ENCODE measurements around the gene ORC3.
"Not testable (repeated sequence)": the region's sequence is repeated elsewhere in the genome, so short reads cannot be mapped to it uniquely, and the experiment has no call there.

ORC3 gene

DNA sequence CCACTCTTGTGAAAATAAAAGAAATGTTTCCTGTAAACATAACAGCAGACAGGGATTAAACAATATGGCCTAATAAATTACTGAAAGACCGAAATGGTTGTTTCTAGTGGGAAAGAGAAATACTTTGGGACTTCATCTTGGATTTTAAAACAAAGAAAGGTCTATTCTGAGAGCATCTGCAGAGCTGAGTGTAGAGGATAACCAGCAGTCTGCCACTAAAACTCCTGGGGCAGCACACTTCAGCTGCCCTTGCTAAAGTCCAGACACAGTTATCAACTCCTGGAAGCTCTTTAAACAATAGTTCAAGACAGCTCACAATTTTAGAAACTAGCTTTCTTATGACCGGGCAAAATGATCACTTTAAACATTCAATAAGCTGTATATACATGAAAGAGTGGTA, 73.5 kb downstream of the ORC3 start:
- DNase-seq, result no peak

DNA sequence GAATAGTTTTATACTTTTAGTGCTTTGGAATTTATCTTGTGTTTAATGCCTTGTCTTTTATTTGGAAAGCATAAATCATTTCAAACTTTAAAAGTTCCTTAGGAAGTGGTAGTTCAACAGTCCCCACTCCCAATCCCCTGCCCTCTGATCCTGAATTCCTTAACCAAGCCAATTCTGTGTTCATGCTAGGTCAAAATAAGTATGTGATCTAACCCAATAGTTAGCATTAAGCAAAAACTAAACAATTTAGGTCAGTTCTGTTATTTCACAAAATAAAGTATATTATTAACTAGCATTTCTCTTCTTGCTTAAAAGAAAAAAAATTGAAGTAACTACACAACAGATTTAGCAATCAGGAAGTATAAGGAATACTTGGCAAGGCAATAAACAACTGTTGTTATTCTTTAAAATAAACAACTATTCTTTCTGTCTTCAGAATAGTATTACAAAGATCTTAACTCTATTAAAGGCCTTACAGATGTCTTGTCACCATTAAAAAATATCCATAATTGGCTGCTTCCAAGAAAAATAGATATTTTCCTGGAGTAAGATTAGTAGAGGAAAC, 75.1 kb downstream of the ORC3 start:
- DNase-seq, result no peak

DNA sequence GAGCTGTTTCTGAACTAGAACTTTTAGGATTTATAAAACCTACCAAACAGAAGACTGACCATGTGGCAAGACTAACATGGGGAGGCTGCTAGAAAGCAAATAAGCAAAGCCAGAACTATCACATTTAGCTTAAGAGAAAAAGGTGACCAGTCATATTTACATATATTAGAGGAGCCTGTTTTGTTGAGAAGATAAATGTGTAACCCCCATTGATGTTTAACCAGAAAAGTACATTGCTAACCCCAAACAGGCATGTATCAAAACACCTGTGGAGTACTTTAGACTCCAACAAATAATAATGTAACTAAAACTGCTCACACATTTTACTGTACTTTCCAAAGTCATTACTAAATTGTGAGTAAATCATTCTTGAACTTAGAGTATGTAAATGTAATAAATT, 77.1 kb downstream of the ORC3 start:
- no peak for DNase-seq

DNA sequence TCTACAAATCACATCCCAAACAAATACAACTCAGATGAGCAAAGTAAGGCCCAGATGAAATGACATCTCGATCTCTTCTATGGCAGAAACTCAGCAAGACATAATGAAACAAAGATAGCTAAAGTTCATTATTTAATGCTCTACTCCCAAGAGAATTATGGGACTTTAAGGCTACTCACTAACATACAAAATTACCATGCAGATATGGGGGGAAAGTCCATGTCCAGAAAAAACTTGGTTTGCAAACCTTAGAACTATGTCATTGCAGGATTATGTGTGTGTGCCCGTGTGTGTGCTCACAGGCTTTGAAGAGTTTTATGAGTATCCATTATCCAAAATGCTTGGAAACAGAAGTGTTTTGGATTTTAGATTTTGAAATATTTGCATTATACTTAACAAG, 78.1 kb downstream of the ORC3 start:
- no peak for DNase-seq

DNA sequence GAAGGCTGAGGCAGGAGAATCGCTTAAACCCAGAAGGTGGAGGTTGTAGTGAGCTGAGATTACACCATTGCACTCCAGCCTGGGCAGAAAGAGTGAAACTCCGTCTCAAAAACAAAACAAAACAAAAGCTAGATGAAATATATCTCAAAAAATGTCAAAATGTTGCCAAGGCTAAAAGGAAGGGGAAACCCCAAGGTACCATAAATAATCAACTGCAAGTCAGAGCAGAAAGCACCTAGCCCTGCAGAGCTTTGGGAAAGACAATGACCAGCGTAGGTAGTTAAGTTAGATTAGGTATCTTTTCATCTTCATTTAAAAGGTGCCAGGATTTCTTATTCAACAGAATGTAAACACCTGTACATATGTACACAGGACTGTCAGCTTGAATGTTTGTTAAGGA, 79.1 kb downstream of the ORC3 start:
- no peak for DNase-seq

DNA sequence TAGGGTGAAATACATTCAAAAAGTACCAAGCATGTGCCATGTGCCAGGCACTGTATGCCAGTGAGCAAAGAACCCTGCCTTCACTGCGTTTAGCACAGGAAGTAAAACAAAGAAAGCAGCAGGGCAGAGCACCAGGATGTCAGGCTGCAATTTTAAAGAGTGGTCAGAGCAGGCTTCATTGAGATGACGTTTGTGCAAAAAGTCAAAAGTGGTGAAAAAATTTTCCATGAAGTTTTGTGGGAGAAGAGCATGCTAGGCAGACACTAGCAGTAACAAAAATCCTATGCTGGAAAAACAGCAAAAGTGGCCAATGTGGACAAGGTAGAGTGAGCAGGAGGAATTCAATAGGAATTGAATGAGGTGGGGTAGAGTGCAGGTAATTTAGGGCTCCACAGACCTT, 80.8 kb downstream of the ORC3 start:
- DNase-seq, result no peak

DNA sequence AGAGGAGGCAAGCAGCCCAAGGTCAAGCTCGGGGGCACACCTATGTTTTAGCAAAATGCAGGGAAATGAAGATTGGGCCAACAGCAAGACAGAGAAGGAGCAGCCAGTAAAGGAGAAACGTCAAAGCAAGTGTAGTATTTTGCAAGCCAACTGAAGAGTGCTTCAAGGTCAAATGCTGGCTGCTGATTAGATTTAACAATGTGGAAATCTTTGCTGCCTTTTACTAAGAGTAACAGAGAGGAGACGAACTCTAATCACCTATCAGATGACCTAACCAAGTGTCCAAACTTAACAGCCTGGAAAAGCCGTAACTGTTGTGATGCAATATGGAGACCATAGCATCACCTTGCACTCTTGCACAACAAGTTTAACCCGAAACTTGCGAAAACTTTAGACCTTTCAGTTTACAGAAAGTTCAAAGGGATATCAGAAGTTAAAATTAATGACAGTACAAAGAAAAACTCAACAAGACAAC, 81.7 kb downstream of the ORC3 start:
- no peak for DNase-seq

DNA sequence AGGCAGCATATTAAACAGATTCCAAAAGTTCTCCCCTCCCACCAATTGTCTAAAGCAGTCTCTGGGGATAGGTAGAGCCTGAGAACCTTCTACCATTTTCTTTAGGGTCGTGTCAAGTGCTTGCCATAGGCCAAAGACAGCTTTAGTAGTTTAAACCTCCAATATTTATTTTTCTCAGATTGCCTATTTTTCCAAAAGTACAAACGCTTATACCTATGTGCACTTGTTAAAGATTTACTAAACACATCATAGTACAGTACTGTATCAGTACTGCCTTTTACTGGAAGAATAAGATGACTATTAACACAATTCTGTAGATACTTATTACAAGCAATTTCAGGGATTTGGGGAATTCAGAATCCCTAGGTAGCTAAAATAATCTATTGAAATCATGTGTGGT, 82.7 kb downstream of the ORC3 start:
- no peak for DNase-seq

DNA sequence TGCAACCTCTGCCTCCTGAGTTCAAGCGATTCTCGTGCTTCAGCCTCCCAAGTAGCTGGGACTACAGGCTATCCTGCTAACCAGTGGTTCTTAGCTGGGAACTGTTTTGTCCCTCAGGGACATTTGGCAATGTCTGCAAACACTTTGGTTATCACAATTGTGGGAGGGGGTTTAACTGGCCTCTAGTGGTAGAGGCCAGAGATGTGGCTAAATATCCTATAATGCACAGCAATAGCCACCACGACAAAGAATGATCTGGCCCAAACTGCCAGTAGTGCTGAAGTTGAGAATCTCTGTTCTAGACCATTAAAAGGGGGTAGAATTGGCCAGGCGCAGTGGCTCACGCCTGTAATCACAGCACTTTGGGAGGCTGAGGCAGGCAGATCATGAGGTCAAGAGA, 83.3 kb downstream of the ORC3 start:
- no peak for DNase-seq

DNA sequence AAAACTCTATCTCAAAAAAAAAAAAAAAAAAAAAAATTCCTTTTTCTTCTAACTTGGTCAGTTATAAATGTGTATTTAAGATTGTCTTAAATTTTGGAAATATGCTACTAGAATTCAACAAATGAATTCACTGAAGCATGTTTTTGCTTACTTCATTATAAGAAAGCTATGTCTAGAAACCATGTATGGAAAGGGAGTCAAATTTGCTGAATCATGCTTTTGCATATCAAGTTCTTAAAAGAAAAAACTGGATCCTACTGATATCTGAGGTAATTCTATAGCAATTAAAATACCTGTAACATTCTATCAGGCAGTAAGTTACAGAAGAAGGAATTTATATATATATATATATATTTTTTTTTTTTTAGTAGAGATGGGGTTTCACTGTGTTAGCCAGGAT, 84.4 kb downstream of the ORC3 start:
- no peak for DNase-seq

DNA sequence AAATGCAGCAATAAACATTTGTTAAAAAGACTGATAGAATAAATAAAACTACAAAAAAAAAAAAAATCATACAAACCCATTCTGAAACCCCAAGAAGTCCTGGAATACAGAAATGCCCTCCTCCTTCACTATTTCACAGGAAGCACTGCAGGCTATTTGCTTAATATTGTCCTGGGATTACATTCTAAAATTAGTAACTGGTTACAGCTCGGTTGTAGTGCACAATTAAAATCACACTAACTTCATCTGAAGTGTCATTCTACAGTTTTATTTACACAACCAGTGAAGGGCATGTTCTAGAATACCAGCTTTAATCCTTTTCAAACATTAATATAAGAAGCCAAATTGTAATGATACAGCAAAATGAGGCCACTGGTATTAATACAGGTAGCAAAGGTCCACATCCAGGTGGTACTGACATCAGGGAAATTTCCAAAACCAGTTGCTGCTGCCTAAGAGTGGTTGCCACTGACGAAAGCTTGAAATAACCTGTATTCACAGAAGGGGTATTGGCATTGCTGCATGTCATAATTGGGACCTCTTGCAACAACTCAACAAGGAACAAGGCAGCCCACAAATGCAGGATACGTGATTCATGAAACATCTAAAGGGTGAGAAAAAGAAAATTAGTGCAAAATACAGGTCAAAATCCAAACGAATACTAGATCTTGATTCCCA, 85.2 kb downstream of the ORC3 start:
- DNase-seq, result no peak

DNA sequence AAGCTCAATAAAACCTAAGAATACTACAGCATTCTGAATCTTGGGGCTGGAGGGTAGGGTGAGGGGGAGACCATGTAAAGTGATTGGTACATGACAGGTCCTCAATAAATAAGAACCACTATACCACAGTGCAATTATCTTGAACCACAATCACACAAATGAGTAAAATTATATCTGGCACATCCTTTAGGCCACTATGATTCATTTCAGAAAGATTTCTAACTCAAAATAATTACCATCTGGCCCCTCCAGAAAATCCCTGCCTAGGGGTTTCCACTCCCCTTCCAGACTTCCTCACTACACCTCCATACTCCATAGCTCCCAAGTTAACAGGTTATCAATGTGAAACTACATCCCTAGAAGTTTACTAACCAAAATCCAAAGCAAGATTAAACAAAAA, 92.4 kb downstream of the ORC3 start:
- no peak for DNase-seq

DNA sequence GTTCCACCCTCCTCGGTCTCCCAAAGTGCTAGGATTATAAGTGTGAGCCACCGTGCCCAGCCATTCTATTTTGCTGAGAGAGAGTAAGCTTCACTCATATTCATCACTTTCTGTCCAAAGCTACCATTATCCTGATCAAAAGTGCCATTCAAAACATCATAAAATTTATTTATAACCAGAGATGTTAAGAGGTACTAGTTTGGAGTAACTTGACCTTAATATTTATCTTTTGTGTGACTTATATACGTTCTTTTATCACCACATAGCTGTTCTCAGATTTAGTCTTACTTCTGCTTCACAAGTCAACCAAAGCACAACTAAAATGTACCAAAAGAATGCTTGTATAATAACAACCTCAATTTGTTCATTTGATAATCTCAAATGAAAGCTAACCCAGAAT, 94.0 kb downstream of the ORC3 start:
- DNase-seq, result no peak

DNA sequence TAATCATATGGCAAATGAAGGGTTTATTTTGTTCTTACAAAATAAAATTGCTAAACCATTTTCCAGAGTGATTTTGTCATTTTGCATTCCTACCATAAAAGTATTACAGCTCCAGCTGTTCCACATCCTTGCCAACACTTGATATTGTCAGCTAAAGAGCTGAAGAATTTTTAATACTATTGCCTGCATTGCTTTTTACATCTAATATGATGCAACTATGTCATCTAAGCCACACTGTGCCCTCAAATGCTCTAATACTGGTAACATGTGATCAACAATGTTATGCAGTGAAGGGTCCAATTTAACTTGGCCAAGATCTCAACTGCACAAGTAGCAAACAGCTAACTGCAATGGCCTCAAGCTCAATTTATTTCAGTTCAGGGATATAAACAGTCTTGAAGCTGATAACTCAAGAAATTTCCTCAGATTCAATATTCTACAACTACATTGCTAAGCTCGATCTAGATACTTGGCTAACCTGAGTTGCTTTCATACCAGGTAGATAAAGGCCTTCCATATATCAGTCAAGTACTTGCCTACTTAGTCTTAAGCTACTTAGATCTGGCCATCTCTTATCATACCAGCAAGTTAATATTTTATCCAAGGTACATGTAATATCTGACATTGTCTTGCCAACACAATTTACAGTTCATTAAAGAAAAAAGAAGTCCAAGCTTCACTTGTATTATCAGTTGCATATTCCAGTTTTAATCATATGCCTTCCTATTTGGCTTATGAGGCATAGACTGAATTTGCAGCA, 95.1 kb downstream of the ORC3 start:
- no peak for DNase-seq

DNA sequence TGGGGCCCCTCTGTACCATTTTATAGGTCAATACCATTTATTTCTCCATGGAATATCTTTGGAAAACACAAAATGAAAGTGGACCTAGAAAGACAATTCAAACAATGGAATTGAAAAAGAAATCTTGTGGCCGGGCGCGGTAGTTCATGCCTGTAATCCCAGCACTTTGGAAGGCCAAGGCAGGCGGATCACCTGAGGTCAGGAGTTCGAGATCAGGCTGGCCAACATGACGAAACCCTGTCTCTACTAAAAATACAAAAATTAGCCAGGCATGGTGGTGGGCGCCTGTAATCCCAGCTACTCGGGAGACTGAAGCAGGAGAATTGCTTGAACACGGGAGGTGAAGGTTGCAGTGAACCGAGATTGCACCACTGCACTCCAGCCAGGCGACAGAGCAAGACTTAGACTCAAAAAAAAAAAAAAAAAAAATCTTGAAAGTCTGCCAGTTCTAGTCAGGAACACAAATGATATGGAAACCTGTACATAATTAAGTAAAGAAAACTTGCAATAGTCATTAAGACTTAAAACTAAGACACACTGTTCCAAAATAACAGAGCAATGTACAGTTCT, 96.8 kb downstream of the ORC3 start:
- not testable (repeated sequence) for DNase-seq

DNA sequence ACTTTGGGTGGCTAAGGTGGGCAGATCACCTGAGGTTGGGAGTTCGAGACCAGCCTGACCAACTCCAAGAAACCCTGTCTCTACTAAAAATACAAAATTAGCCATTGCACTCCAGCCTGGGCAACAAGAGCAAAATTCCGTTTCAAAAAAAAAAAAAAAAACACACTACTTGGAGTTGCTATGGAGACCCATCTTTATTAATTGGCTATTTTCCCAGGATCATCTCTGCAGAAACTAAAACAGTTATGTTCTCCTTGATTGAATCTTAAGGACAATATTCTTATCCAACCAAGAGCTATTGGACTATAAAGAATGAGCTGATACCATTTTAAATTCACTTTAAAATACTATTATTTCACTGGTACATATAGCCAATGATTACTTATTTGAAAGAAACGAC, 97.4 kb downstream of the ORC3 start:
- DNase-seq, result no peak

DNA sequence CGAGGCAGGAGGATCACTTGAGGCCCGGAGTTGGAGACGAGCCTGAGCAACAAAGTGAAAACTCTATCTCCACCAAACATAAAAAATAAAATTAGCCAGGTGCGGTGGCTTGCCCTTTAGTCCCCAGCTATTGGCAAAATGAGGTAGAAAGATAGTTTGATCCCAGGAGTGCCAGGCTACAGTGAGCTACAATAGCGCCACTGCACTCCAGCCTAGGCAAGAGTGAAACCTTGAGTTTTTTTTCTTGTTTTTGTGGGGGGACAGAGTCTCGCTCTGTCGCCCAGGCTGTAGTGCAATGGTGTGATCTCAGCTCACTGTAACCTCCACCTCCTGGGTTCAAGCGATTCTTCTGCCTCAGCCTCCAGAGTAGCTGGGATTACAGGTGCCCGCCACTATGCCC, 98.0 kb downstream of the ORC3 start:
- not testable (repeated sequence) for DNase-seq

DNA sequence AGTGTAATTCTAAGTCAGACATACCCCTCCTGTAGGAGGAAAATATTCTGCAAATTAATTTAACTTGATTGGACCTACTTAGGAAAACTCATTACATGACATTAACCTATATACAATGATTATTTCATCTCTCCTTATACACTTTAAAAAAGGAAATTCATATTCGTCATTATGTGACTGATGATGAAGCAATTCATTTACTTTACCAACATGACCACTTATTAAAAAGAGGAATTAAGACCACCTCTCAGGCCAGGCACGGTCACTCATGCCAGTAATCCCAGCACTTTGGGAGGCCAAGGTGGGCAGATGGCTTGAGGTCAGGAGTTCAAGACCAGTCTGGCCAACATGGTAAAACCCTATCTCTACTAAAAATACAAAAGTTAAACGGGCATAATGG, 100.5 kb downstream of the ORC3 start:
- no peak for DNase-seq

DNA sequence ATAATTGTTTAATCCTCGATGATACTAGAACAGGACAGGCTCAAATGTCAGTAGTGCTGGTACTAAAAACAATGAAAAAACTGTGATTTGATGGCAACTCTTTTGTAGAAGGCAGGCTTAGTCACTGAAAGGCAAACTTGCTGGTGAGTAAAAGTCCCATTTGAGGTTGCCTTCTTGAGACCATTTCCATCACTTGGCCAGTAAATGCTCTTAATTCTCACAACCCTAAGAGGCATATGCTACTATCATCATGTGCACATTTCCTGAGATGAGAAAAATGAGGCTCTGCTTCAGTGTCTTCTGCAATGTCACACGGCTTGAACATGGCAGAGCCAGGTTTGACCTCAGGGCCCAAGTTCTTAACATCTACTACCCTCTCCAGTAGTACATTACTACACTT, 102.2 kb downstream of the ORC3 start:
- DNase-seq, result no peak

DNA sequence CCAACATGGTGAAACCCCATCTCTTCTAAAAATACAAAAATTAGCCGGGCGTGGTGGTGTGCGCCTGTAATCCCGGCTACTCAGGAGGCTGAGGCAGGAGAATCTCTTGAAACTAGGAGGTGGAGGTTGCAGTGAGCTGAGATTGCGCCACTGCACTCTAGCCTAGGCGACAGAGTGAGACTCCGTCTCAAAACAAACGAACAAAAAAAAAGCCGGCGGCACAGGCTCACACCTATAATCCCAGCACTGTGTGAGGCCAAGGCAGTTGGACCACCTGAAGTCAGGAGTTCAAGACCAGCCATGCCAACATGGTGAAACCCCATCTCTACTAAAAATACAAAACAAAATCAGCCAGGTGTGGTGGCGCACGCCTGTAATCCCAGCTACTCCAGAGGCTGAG, 106.9 kb downstream of the ORC3 start:
- DNase-seq, result not testable (repeated sequence)

DNA sequence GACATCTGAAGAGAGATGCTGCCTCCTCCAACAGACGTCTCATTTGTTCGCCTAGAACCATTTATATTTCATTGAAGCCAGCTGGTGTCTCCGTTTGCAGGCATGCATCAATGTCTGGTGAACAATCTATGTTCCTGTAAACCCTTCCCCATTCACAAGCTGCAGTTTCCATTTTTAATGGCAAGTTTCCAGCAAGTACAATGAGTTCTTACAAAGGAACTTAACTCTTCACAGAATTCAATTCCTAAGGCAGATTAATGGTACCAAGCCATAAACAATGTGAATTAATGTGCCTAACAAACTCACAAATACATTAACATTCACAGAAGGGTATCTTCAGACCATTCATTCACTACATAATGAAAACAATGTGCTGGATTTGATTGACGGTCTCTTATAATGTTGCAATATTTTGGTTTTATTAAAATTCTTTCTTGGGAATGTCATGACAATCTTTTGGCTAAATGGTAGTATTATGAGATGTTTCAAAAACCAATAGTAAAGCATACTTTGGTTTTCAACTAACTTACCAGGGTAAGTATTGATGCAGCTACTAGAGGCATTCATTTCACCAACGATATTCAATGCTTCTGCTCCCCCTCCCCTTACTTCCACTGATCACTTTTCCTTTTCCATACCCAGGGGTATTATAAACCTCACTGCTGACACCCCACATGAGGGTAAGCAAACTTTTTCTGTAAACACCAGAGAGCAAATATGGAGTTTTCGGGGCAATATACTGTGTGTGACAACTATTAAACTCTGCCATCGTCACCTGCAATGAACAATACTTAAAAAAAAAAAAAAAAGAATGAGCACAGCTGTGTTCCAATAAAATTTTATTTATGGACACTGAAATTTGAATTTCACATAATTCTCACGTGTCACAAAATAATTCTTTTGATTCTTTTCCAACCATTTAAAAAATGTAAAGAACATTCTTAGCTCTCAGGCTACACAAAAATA, 107.9 kb downstream of the ORC3 start:
- no peak for DNase-seq

DNA sequence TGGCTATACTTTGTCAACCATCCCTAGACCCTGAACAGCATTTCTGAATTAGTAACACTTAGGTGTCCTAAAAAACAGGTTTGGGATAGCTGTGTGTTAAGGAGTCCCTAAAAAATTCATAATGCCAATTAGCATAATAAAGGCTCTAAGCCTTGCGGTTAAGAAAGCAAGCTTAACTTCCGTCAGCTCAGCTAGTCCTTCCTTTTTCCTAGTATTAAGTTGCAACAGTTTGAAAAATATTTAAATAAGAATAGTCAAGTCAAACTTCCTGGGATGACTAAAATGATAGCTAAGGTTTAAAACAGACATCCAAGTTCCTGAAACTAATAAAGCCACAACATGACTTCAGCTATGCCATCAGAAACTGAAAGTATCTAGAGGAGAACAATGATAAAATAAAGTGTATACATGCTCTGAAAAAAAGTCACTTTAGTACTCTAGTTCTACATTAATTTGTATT, 108.6 kb downstream of the ORC3 start:
- DNase-seq, result no peak

DNA sequence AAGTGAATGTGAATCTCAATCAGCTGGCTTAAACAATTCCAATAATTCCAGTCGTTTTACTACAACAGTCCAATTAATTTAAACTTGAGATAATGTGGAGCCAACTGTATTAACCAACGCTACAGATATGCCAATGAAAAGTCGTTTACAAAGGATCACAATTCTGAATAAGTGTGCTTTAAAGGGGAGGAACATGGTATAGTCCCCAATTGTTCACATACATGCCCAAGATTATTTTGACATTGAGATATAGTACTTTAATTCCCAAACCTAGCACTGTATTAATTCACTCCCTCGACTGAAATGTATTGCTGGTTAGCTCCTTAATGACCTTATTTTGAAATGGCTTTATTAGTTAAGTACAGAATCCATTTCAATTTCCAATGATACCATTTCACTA, 109.6 kb downstream of the ORC3 start:
- DNase-seq, result no peak
